HepG2 (cell line): ENCODE measurements around the gene PPARA. TPM values are rescaled to one million over a fixed set of nuclear protein-coding genes. Genes with fewer than 3 reads are reported as not detected.

Experiments
- ATAC-seq: fragments of 200-7000 bp; cut with Tn5 transposase; 3 replicates; pipeline ENCODE4 v1.9.1; 2020; ENCODE audit warnings: mild to moderate bottlenecking, moderate library complexity
- BruUV-seq: library from RNA; stranded (reverse); fragments of 400-500 nt; replicated peaks from 2 replicates; lab custom pipeline; 2021; lab: Mats Ljungman, UMichigan
- CTCF ChIA-PET: fragments of 300-600 bp; formaldehyde crosslinking; extraction: SDS; loops from one replicate; lab custom pipeline; 2021; ENCODE audit warnings: low total read pairs, inconsistent platforms, low intra/inter-chr PET ratio; lab: Yijun Ruan, JAX
- POLR2A ChIA-PET: fragments of 350-600 bp; sonication (Branson Sonifier 250); formaldehyde crosslinking; loops from one replicate; lab custom pipeline; 2020; ENCODE audit warnings: antibody characterized with exemption, inconsistent platforms; lab: Yijun Ruan, JAX
- DNase-seq: peaks from one replicate; pipeline ENCODE4 v3.0.0-alpha.2; 2015; ENCODE audit warnings: low spot score
- FAIRE-seq: peaks from 3 replicates; lab custom pipeline; 2011; peaks lifted over from hg19 to GRCh38; lab: Jason Lieb, UNC
- H2AFZ ChIP-seq: one replicate; pipeline ENCODE4 v1.6.1; 2011; ENCODE audit warnings: low read length, inconsistent platforms
- H3K27ac ChIP-seq: fragments of 300-600 bp; 3 replicates; pipeline ENCODE4 v1.8.0; 2011; ENCODE audit warnings: mixed run types, mild to moderate bottlenecking, mixed read lengths, low read length, inconsistent platforms; ENCODE audit not compliant: insufficient read depth; ENCODE audit errors: extremely low read length
- H3K27me3 ChIP-seq, 2 experiments: fragments of 200-600 bp in 1 of 2; 2 replicates in 1 of 2; 3 replicates in 1 of 2; pipeline versions ENCODE4 v1.6.0 to v1.8.0; 2011; ENCODE audit warnings: low read length in 2 of 2, mild to moderate bottlenecking in 2 of 2, moderate library complexity in 2 of 2, inconsistent platforms in 1 of 2; ENCODE audit not compliant: insufficient read depth in 2 of 2, control insufficient read depth in 1 of 2
- H3K36me3 ChIP-seq, 2 experiments: fragments of 200-600 bp in 1 of 2; replicated peaks in 1 of 2; 2 replicates in 1 of 2; 3 replicates in 1 of 2; pipeline versions ENCODE4 v1.5.1 to v1.8.0; 2011; ENCODE audit warnings: low read length in 2 of 2, inconsistent platforms in 1 of 2; ENCODE audit not compliant: insufficient read depth in 2 of 2, control insufficient read depth in 1 of 2
- H3K4me1 ChIP-seq: 2 replicates; pipeline ENCODE4 v1.5.1; 2012; ENCODE audit warnings: low read length, inconsistent platforms; ENCODE audit not compliant: insufficient read depth
- H3K4me2 ChIP-seq: 2 replicates; pipeline ENCODE4 v1.6.0; 2011; ENCODE audit warnings: low read depth, low read length, inconsistent platforms
- H3K4me3 ChIP-seq, 3 experiments: fragments of 200-600 bp in 1 of 3; sonication (generic), shearing (Covaris generic) in 1 of 3; replicated peaks in 1 of 3; 2 replicates each; pipeline ENCODE4 v1.5.1; 2011 to 2016; ENCODE audit warnings: low read length in 3 of 3, inconsistent platforms in 2 of 3, low read depth in 2 of 3, mild to moderate bottlenecking in 2 of 3, control low read depth in 1 of 3, mixed read lengths in 1 of 3; ENCODE audit not compliant: insufficient read depth in 1 of 3
- H3K79me2 ChIP-seq: one replicate; pipeline ENCODE4 v1.6.1; 2011; ENCODE audit warnings: low read length, inconsistent platforms; ENCODE audit not compliant: insufficient read depth
- H3K9ac ChIP-seq: 2 replicates; pipeline ENCODE4 v1.6.0; 2011; ENCODE audit warnings: mild to moderate bottlenecking, low read depth, low read length, inconsistent platforms; ENCODE audit not compliant: insufficient read depth
- H3K9me3 ChIP-seq: 2 replicates; pipeline ENCODE4 v1.5.1; 2012; ENCODE audit warnings: mild to moderate bottlenecking, low read length
- H4K20me1 ChIP-seq: 2 replicates; pipeline ENCODE4 v1.6.0; 2011; ENCODE audit warnings: inconsistent platforms, mild to moderate bottlenecking, low read length, moderate library complexity; ENCODE audit not compliant: insufficient read depth
- AKAP8 ChIP-seq: sonication (generic); formaldehyde crosslinking; IDR thresholded peaks from 2 replicates; pipeline ENCODE4 v1.5.1; 2020; ENCODE audit warnings: mild to moderate bottlenecking, missing genetic modification reagents
- GPN1 ChIP-seq: sonication (generic); formaldehyde crosslinking; IDR thresholded peaks from 2 replicates; pipeline ENCODE4 v1.5.1; 2020; ENCODE audit warnings: missing genetic modification reagents, borderline replicate concordance
- SNAPC2 ChIP-seq: sonication (generic); formaldehyde crosslinking; IDR thresholded peaks from 2 replicates; pipeline ENCODE4 v1.8.1; 2022; ENCODE audit warnings: mild to moderate bottlenecking, missing genetic modification reagents
- SOX5 ChIP-seq: IDR thresholded peaks from 2 replicates; pipeline ENCODE4 v1.6.1; 2016; ENCODE audit warnings: borderline replicate concordance
- SRSF1 ChIP-seq: fragments of 200-400 bp; formaldehyde crosslinking; optimal IDR thresholded peaks from 2 replicates; pipeline ENCODE3; 2017; ENCODE audit warnings: mild to moderate bottlenecking, low read depth, low read length, moderate library complexity
- ZNF660 ChIP-seq: sonication (generic); formaldehyde crosslinking; IDR thresholded peaks from 2 replicates; pipeline ENCODE4 v1.5.1; 2020; ENCODE audit warnings: mild to moderate bottlenecking, low read depth, missing genetic modification reagents, borderline replicate concordance
- ZNF749 ChIP-seq: sonication (generic); formaldehyde crosslinking; IDR thresholded peaks from 2 replicates; pipeline ENCODE4 v1.8.0; 2022; ENCODE audit warnings: mild to moderate bottlenecking, missing genetic modification reagents, moderate library complexity, borderline replicate concordance
- ZSCAN22 ChIP-seq: sonication (generic); formaldehyde crosslinking; IDR thresholded peaks from 2 replicates; pipeline ENCODE4 v1.4.0; 2020; ENCODE audit warnings: mild to moderate bottlenecking, missing genetic modification reagents
- WGBS: methylation state at CpG from one replicate; pipeline ENCODE4 v1.1.6; 2017; ENCODE audit warnings: low lambda C conversion rate; 5-methylcytosine and 5-hydroxymethylcytosine counted together
- in situ Hi-C: cut with HindIII; loops from 2 replicates; pipeline ENCODE4 v1.10.0; 2017; ENCODE audit warnings: low pct_unique_long_range_greater_than_20kb; ENCODE audit not compliant: extremely low pct_ligation_motif_present
- intact Hi-C: fragments of 100-400 bp; cut with micrococcal nuclease; formaldehyde crosslinking; loops from one replicate; pipeline ENCODE4 v1.10.0; 2022; ENCODE audit not compliant: unreplicated experiment
- polyA plus RNA-seq, 8 experiments: library from polyadenylated mRNA; depleted of rRNA in 3 of 8; stranded (reverse) in 7 of 8; unstranded in 1 of 8; fragments of >200 nt; fragmentation: Illumina TruSeq in 4 of 8; extraction: Trizol in 4 of 8; gene quantifications; 2 replicates each; pipeline versions ENCODE4 v1.2.1 to v1.2.3, GENCODE V29; 2011 to 2016; ENCODE audit warnings: low read depth in 4 of 8, missing spikeins in 1 of 8, mixed read lengths in 1 of 8; ENCODE audit not compliant: insufficient read depth in 1 of 8
- total RNA-seq, 5 experiments: library from RNA; depleted of rRNA; stranded (reverse); fragments of >200 nt; fragmentation: Illumina TruSeq; extraction: Trizol; gene quantifications; 2 replicates each; pipeline ENCODE4 v1.2.3, GENCODE V29; 2016; ENCODE audit warnings: low read depth in 1 of 5
- TF ChIP-seq, protein P1 (sequence below): sonication (generic); formaldehyde crosslinking; IDR thresholded peaks from 2 replicates; pipeline ENCODE4 v1.4.0; 2020; ENCODE audit warnings: missing genetic modification reagents, borderline replicate concordance
- TF ChIP-seq, protein P2 (sequence below): sonication (generic); formaldehyde crosslinking; IDR thresholded peaks from 2 replicates; pipeline ENCODE4 v1.5.0; 2020; ENCODE audit warnings: mild to moderate bottlenecking, missing genetic modification reagents
- TF ChIP-seq, protein P3 (sequence below): sonication (generic); formaldehyde crosslinking; IDR thresholded peaks from 2 replicates; pipeline ENCODE4 v1.4.0; 2020; ENCODE audit warnings: missing genetic modification reagents
- TF ChIP-seq, protein P4 (sequence below): sonication (generic); formaldehyde crosslinking; IDR thresholded peaks from 2 replicates; pipeline ENCODE4 v1.4.0; 2020; ENCODE audit warnings: missing genetic modification reagents, borderline replicate concordance

The PPARA gene
- total and polyA plus RNA-seq, 2 of the 13 experiments (the other 11 are each of a cell fraction or from before 2014, with no cell fraction given), result 18.2 to 24.7 TPM

DNA sequence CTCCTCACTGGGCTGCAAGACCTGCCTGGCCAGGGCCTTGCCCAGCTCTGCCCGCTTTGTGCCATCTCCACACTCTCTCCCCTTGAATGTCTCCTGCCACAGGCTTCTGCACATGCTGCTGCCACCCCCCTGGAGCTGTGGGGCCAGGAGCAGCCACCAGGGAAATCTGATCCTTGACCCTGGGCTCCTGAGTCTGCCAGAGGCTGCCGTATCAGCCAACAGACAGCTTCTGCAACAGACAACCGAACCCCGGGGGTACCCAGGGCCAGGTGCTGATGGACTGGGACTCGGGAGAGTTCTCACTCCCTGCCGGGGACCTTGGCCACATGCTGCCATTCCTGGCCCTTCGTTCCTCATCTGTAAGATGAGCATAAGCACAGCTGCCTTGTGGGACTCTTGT lies 3.3 kb upstream of the PPARA start:
- in situ Hi-C loops, result loop anchor here (25.0 kb wide), 1 partner anchor 390 kb away; the partner anchor contains the start of gene CELSR1
- 0% methylated on average over 7 of the region's 7 CpGs for WGBS
- TF ChIP-seq ZSCAN22 (CRISPR knock-in tag) (peak; percentile 86), ZNF660 (CRISPR knock-in tag) (no peak), SOX5 (CRISPR knock-in tag) (no peak), AKAP8 (CRISPR knock-in tag) (no peak), SNAPC2 (CRISPR knock-in tag) (no peak), SRSF1 (peak; percentile 35), GPN1 (CRISPR knock-in tag) (no peak), ZNF749 (CRISPR knock-in tag) (no peak)
- TF ChIP-seq, protein P1, sequence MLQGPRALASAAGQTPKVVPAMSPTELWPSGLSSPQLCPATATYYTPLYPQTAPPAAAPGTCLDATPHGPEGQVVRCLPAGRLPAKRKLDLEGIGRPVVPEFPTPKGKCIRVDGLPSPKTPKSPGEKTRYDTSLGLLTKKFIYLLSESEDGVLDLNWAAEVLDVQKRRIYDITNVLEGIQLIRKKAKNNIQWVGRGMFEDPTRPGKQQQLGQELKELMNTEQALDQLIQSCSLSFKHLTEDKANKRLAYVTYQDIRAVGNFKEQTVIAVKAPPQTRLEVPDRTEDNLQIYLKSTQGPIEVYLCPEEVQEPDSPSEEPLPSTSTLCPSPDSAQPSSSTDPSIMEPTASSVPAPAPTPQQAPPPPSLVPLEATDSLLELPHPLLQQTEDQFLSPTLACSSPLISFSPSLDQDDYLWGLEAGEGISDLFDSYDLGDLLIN (CRISPR knock-in tag), result 0 out of 2 replicates have a peak, but pooled peaks have one; percentile 35
- TF ChIP-seq, protein P2, sequence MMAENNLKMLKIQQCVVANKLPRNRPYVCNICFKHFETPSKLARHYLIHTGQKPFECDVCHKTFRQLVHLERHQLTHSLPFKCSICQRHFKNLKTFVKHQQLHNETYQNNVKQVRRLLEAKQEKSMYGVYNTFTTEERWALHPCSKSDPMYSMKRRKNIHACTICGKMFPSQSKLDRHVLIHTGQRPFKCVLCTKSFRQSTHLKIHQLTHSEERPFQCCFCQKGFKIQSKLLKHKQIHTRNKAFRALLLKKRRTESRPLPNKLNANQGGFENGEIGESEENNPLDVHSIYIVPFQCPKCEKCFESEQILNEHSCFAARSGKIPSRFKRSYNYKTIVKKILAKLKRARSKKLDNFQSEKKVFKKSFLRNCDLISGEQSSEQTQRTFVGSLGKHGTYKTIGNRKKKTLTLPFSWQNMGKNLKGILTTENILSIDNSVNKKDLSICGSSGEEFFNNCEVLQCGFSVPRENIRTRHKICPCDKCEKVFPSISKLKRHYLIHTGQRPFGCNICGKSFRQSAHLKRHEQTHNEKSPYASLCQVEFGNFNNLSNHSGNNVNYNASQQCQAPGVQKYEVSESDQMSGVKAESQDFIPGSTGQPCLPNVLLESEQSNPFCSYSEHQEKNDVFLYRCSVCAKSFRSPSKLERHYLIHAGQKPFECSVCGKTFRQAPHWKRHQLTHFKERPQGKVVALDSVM (CRISPR knock-in tag), result 0 out of 2 replicates have a peak, but pooled peaks have one; percentile 6
- TF ChIP-seq, protein P3, sequence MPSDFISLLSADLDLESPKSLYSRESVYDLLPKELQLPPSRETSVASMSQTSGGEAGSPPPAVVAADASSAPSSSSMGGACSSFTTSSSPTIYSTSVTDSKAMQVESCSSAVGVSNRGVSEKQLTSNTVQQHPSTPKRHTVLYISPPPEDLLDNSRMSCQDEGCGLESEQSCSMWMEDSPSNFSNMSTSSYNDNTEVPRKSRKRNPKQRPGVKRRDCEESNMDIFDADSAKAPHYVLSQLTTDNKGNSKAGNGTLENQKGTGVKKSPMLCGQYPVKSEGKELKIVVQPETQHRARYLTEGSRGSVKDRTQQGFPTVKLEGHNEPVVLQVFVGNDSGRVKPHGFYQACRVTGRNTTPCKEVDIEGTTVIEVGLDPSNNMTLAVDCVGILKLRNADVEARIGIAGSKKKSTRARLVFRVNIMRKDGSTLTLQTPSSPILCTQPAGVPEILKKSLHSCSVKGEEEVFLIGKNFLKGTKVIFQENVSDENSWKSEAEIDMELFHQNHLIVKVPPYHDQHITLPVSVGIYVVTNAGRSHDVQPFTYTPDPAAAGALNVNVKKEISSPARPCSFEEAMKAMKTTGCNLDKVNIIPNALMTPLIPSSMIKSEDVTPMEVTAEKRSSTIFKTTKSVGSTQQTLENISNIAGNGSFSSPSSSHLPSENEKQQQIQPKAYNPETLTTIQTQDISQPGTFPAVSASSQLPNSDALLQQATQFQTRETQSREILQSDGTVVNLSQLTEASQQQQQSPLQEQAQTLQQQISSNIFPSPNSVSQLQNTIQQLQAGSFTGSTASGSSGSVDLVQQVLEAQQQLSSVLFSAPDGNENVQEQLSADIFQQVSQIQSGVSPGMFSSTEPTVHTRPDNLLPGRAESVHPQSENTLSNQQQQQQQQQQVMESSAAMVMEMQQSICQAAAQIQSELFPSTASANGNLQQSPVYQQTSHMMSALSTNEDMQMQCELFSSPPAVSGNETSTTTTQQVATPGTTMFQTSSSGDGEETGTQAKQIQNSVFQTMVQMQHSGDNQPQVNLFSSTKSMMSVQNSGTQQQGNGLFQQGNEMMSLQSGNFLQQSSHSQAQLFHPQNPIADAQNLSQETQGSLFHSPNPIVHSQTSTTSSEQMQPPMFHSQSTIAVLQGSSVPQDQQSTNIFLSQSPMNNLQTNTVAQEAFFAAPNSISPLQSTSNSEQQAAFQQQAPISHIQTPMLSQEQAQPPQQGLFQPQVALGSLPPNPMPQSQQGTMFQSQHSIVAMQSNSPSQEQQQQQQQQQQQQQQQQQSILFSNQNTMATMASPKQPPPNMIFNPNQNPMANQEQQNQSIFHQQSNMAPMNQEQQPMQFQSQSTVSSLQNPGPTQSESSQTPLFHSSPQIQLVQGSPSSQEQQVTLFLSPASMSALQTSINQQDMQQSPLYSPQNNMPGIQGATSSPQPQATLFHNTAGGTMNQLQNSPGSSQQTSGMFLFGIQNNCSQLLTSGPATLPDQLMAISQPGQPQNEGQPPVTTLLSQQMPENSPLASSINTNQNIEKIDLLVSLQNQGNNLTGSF (CRISPR knock-in tag), result no peak
- TF ChIP-seq, protein P4, sequence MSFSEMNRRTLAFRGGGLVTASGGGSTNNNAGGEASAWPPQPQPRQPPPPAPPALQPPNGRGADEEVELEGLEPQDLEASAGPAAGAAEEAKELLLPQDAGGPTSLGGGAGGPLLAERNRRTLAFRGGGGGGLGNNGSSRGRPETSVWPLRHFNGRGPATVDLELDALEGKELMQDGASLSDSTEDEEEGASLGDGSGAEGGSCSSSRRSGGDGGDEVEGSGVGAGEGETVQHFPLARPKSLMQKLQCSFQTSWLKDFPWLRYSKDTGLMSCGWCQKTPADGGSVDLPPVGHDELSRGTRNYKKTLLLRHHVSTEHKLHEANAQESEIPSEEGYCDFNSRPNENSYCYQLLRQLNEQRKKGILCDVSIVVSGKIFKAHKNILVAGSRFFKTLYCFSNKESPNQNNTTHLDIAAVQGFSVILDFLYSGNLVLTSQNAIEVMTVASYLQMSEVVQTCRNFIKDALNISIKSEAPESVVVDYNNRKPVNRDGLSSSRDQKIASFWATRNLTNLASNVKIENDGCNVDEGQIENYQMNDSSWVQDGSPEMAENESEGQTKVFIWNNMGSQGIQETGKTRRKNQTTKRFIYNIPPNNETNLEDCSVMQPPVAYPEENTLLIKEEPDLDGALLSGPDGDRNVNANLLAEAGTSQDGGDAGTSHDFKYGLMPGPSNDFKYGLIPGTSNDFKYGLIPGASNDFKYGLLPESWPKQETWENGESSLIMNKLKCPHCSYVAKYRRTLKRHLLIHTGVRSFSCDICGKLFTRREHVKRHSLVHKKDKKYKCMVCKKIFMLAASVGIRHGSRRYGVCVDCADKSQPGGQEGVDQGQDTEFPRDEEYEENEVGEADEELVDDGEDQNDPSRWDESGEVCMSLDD, result peak; percentile 89; the same call in 1 of the 2 replicates

More for the DNA sequence above, 3.3 kb upstream of the PPARA start:
- H3K9me3 ChIP-seq, result no peaks in the 10 kb centered on the region
- no TSS peak for BruUV-seq
- no peaks in the 10 kb centered on the region for H3K36me3 ChIP-seq
- FAIRE-seq, result no peak
- POLR2A ChIA-PET, result interaction anchor here (1.1 to 4.9 kb wide), 7 partner anchors 8 to 188 kb away, joined by 3 to 54 read pairs (median 4); partner anchors contain the start of genes TRMU and TTC38
- H2AFZ ChIP-seq, result no peak overlapping the region
- H3K27me3 ChIP-seq, result no peaks in the 10 kb centered on the region
- H3K4me2 ChIP-seq, result peak overlapping the region; percentile 96
- CTCF ChIA-PET, result no interaction called here
- H3K27ac ChIP-seq, result peak overlapping the region; percentile 64
- peaks cover 55% of the 10 kb centered on the region for H3K4me1 ChIP-seq
- H3K4me3 ChIP-seq, result peak overlapping the region; percentile 44 to 89 (median 88); a peak in 5 of 6 replicates
- peaks cover 7% of the 10 kb centered on the region for H3K79me2 ChIP-seq
- no peak for DNase-seq
- intact Hi-C loops, result no loop called here
- H3K9ac ChIP-seq, result peak overlapping the region; percentile 73
- peak; percentile 34 for ATAC-seq
- no peaks in the 10 kb centered on the region for H4K20me1 ChIP-seq
